OCI-LY7 (cell line): ENCODE data around the gene MYRFL.

ENCODE experiments used
- EZH2phosphoT487 ChIP-seq: fragments of 200-600 bp; sonication (generic); IDR thresholded peaks from 2 replicates; pipeline ENCODE4 v1.6.1; 2018; ENCODE audit warnings: low read depth, borderline replicate concordance, mild to moderate bottlenecking, mixed run types, antibody characterized with exemption, low read length, moderate library complexity, mixed read lengths
- TF ChIP-seq, protein P1 (sequence below): fragments of 200-600 bp; sonication (generic); conservative IDR thresholded peaks from 2 replicates; pipeline ENCODE4 v1.5.1; 2014; ENCODE audit warnings: mild to moderate bottlenecking, antibody characterized with exemption, low read length, moderate library complexity, mixed read lengths

DNA sequence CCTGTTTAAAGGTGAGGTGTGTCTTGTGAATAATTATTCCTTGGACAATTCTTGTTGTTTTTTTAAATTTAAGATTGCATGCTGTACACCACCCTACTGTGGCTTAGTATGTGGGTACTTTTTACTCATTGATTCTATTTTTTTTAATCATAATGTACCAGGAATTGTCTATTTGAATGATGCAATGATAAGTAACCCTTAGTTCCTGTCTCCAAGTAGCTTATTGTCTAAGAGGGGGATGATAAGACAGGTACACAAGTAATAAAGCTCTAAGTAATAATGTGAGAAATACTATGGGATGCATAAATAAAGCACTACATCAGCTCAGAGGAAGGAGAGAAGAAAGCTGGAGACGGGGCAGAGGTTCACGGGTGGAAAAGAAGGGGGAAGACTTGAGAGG lies 90.9 kb downstream of the MYRFL start:
- TF ChIP-seq, protein P1, sequence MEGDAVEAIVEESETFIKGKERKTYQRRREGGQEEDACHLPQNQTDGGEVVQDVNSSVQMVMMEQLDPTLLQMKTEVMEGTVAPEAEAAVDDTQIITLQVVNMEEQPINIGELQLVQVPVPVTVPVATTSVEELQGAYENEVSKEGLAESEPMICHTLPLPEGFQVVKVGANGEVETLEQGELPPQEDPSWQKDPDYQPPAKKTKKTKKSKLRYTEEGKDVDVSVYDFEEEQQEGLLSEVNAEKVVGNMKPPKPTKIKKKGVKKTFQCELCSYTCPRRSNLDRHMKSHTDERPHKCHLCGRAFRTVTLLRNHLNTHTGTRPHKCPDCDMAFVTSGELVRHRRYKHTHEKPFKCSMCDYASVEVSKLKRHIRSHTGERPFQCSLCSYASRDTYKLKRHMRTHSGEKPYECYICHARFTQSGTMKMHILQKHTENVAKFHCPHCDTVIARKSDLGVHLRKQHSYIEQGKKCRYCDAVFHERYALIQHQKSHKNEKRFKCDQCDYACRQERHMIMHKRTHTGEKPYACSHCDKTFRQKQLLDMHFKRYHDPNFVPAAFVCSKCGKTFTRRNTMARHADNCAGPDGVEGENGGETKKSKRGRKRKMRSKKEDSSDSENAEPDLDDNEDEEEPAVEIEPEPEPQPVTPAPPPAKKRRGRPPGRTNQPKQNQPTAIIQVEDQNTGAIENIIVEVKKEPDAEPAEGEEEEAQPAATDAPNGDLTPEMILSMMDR, result no peak
- TF ChIP-seq EZH2phosphoT487, result no peak
